T-helper 1 cell treated with Interleukin-12 subunit alpha and Interleukin-12 subunit beta and Interleukin-4 antibody, amounts not matched to agents 30 μg/mL and 1 μg/mL, for 36 hours (primary cell): ENCODE data around the gene PDE4B.
"Not testable (repeated sequence)": the region's sequence is repeated elsewhere in the genome, so short reads cannot be mapped to it uniquely, and the experiment has no call there.

Experiments
- H3K27ac Mint-ChIP-seq: one replicate; pipeline ENCODE4 v1.8.0; 2021; ENCODE audit warnings: mild to moderate bottlenecking, mixed read lengths
- H3K27me3 Mint-ChIP-seq: one replicate; pipeline ENCODE4 v1.8.0; 2021; ENCODE audit warnings: low read depth, mixed read lengths
- H3K36me3 Mint-ChIP-seq: one replicate; pipeline ENCODE4 v1.8.0; 2021; ENCODE audit warnings: low read depth, mixed read lengths
- H3K4me1 Mint-ChIP-seq: one replicate; pipeline ENCODE4 v1.8.0; 2021; ENCODE audit warnings: low read depth, mixed read lengths
- H3K4me3 Mint-ChIP-seq: one replicate; pipeline ENCODE4 v1.8.0; 2021; ENCODE audit warnings: mild to moderate bottlenecking, moderate library complexity, mixed read lengths
- H3K9me3 Mint-ChIP-seq: one replicate; pipeline ENCODE4 v1.8.0; 2021; ENCODE audit warnings: mixed read lengths

PDE4B gene

DNA sequence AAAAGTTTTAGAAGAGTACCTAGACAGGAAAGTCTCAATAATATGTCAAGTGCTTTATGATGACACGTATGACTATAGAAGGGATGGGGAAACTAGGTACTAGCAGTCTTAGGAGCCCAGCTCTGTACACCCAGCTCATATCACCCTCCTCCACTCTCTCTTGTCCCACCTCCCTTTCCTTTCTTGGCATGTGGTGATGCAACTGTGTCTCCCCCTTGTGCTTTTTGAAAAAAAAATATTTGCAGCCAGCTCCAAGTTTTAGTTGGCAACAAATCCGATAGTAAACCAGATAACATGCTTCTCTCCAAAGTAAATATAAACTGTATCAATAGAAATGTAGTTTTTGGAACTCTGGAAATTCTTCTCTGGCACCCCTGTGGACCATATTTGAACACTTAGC lies 280.7 kb downstream of the PDE4B start:
- Mint-ChIP-seq H3K27ac (no peak overlapping the region), H3K9me3 (no peaks in the 10 kb centered on the region), H3K36me3 (no peaks in the 10 kb centered on the region), H3K4me1 (no peaks in the 10 kb centered on the region), H3K27me3 (peaks cover 41% of the 10 kb centered on the region), H3K4me3 (no peak overlapping the region)

- H3K36me3 Mint-ChIP-seq: no peaks in the 10 kb centered on the region
- no peak overlapping the region for H3K4me3 Mint-ChIP-seq
- H3K27me3 Mint-ChIP-seq: peaks cover 41% of the 10 kb centered on the region
- no peak overlapping the region for H3K27ac Mint-ChIP-seq
- no peaks in the 10 kb centered on the region for H3K9me3 Mint-ChIP-seq
- no peaks in the 10 kb centered on the region for H3K4me1 Mint-ChIP-seq
Observed at GRCh38 chr1:66074147-66074546, 281.5 kb downstream of the PDE4B start.

DNA sequence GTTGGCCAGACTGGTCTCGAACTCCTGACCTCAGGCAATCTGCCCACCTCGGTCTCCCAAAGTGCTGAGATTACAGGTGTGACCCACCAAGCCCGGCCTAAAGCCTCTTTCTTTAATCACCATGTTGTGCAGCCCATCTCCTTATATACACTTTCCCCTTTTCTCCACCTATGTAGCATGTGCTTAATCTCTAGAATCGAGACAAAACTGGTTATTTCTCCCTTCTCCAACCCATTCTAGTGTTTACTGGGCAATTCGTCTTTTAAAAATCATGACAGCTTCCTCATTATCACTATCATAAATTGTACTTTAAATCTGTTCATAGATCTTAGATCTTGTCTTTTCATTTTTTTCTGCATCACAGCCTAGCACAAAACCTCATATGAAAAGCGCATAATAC lies 285.7 kb downstream of the PDE4B start:
- H3K4me3 Mint-ChIP-seq: no peak overlapping the region
- no peaks in the 10 kb centered on the region for H3K4me1 Mint-ChIP-seq
- no peaks in the 10 kb centered on the region for H3K36me3 Mint-ChIP-seq
- H3K27ac Mint-ChIP-seq: no peak overlapping the region
- no peaks in the 10 kb centered on the region for H3K9me3 Mint-ChIP-seq
- peaks cover 26% of the 10 kb centered on the region for H3K27me3 Mint-ChIP-seq

DNA sequence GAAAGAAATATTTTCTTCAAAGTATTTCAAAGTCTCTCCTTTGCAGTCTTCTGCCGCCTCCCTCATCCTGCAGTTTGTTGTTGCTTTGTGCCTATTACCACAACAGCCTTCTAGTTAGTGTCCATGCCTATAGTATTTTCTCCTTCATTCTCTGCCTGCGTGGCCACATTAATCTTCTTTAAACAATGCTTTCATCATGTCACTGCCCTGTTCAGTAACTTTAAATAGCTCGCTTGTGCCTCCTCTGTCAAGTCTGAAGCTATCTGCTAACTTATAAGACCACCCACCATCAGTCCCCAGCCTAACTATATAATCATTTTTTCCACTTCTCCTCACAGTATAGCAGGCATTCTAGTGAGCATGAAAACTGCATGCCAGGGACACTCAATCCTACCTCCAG lies 290.3 kb downstream of the PDE4B start:
- no peaks in the 10 kb centered on the region for H3K4me1 Mint-ChIP-seq

DNA sequence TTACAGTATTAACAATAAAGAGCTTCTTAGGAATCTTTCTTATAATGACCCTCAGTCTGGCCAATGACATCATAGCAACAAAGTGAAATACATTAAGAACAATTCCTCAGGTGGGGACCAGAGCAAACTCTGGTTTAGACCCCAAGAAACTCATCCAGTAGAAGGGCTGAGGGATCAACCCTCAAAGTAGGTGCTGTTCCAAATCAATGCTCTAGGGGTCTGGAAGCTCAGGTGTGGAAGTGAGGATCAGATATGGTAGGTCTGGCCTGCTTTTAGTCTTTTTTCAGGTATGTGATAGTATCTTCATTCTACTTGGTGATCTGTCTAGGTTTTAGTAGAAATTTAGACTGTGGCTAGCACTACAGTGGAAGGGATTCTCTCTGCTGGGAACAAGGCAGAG lies 291.7 kb downstream of the PDE4B start:
- peaks cover 32% of the 10 kb centered on the region for H3K27me3 Mint-ChIP-seq
- H3K27ac Mint-ChIP-seq: no peak overlapping the region
- no peaks in the 10 kb centered on the region for H3K4me1 Mint-ChIP-seq
- no peaks in the 10 kb centered on the region for H3K9me3 Mint-ChIP-seq
- H3K36me3 Mint-ChIP-seq: no peaks in the 10 kb centered on the region
- no peak overlapping the region for H3K4me3 Mint-ChIP-seq

More for the DNA sequence above, 290.3 kb downstream of the PDE4B start:
- H3K36me3 Mint-ChIP-seq: no peaks in the 10 kb centered on the region
- no peak overlapping the region for H3K4me3 Mint-ChIP-seq
- H3K9me3 Mint-ChIP-seq: no peaks in the 10 kb centered on the region
- H3K27ac Mint-ChIP-seq: no peak overlapping the region
- peaks cover 30% of the 10 kb centered on the region for H3K27me3 Mint-ChIP-seq

DNA sequence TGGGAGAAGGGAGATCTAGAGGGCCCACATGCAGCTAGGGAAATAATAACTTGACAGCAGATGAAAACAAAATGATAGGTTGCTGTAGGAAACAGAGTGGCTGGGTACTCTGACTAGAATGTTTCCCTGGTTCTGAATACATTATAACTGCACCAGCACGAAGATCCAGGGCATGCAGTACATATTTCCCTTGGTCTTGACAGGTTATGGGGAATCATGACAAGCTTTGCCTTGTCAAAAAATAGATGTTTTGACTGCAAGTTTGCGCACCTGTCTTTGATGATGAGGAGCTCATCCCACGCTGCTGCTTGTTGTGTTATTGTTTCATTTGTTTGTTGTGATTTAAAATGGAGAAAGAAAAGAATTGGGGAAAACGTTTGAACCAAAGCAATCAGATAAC lies 292.9 kb downstream of the PDE4B start:
- Mint-ChIP-seq H3K4me3 (no peak overlapping the region), H3K27me3 (peaks cover 32% of the 10 kb centered on the region), H3K27ac (no peak overlapping the region), H3K4me1 (no peaks in the 10 kb centered on the region), H3K36me3 (no peaks in the 10 kb centered on the region), H3K9me3 (no peaks in the 10 kb centered on the region)

DNA sequence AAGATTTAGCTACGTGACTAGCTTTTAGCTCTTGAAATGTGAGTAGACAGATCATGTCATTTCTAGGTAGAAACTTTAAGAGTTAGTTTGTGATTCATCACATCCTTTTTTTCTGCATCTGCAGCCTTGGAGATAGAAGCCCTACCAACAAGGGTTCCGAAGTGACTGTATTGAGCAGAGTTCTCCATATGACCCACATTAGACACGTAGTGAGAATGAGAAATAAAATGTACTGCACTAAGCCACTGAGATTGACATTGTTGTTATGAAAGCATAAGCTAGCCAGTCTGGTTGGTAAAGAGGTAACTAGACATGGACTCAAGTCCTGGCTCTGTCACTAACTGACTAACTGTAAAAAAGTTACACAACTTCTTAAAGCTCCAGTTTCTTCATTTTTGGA lies 296.1 kb downstream of the PDE4B start:
- Mint-ChIP-seq H3K27ac (no peak overlapping the region), H3K4me3 (no peak overlapping the region), H3K9me3 (no peaks in the 10 kb centered on the region), H3K36me3 (no peaks in the 10 kb centered on the region), H3K27me3 (peaks cover 19% of the 10 kb centered on the region), H3K4me1 (peaks cover 4% of the 10 kb centered on the region)

DNA sequence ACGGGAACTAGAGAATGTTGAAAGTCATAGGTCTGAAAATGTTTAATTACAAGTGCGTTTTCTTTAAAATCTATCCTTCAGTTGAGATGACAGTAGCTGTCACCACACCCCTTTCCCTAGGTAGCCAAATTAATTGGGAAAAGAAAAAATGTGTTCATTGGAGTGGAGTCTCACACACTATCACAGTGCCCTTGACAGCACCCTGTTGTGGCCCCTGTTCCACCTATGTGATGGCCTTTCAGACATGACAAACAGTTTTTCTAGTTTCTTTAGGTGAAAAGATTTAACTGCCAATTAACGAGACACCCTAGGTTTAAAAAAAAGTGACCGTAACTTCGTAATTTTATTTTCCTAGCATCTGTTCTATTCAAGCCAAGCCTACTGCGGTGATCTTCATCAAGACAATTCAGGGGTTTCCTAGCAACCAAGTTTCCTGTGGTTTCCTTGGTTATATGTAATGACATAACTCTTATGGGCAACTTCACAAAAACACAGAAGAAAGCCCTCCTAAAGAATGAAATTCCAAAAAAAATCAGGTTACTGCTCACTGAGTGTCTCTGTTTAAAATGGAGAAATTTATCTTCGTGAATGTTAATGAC lies 298.3 kb downstream of the PDE4B start:
- peaks cover 5% of the 10 kb centered on the region for H3K27me3 Mint-ChIP-seq
- no peaks in the 10 kb centered on the region for H3K9me3 Mint-ChIP-seq
- H3K36me3 Mint-ChIP-seq: no peaks in the 10 kb centered on the region

GRCh38 chr1:66095190-66095589 lies 302.5 kb downstream of the PDE4B start:
- no peak overlapping the region for H3K27ac Mint-ChIP-seq
- H3K9me3 Mint-ChIP-seq: no peaks in the 10 kb centered on the region
- H3K4me1 Mint-ChIP-seq: peaks cover 4% of the 10 kb centered on the region
- H3K36me3 Mint-ChIP-seq: no peaks in the 10 kb centered on the region
- no peaks in the 10 kb centered on the region for H3K27me3 Mint-ChIP-seq
- H3K4me3 Mint-ChIP-seq: no peak overlapping the region

More for the DNA sequence above, 298.3 kb downstream of the PDE4B start:
- Mint-ChIP-seq H3K4me3 (no peak overlapping the region), H3K27ac (no peak overlapping the region), H3K4me1 (peaks cover 4% of the 10 kb centered on the region)

GRCh38 chr1:66100959-66101358 lies 308.3 kb downstream of the PDE4B start:
- H3K4me1 Mint-ChIP-seq, H3K9me3 Mint-ChIP-seq, H3K36me3 Mint-ChIP-seq, H3K27me3 Mint-ChIP-seq, H3K27ac Mint-ChIP-seq, H3K4me3 Mint-ChIP-seq: not testable (repeated sequence)

DNA sequence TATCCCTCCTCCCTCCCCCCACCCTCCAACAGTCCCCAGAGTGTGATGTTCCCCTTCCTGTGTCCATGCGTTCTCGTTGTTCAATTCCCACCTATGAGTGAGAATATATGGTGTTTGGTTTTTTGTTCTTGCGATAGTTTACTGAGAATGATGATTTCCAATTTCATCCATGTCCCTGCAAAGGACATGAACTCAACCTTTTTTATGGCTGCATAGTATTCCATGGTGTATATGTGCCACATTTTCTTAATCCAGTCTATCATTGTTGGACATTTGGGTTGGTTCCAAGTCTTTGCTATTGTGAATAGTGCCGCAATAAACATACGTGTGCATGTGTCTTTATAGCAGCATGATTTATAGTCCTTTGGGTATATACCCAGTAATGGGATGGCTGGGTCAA lies 311.4 kb downstream of the PDE4B start:
- not testable (repeated sequence) for H3K36me3 Mint-ChIP-seq, H3K27me3 Mint-ChIP-seq, H3K4me1 Mint-ChIP-seq, H3K27ac Mint-ChIP-seq, H3K4me3 Mint-ChIP-seq, H3K9me3 Mint-ChIP-seq

GRCh38 chr1:66108624-66109023 lies 315.9 kb downstream of the PDE4B start:
- no peak overlapping the region for H3K4me3 Mint-ChIP-seq
- H3K4me1 Mint-ChIP-seq: no peaks in the 10 kb centered on the region
- no peak overlapping the region for H3K27ac Mint-ChIP-seq
- peaks cover 3% of the 10 kb centered on the region for H3K9me3 Mint-ChIP-seq
- H3K27me3 Mint-ChIP-seq: peaks cover 17% of the 10 kb centered on the region
- no peaks in the 10 kb centered on the region for H3K36me3 Mint-ChIP-seq

- Mint-ChIP-seq H3K4me1 (no peaks in the 10 kb centered on the region), H3K27ac (no peak overlapping the region), H3K27me3 (peaks cover 22% of the 10 kb centered on the region), H3K4me3 (no peak overlapping the region), H3K36me3 (no peaks in the 10 kb centered on the region), H3K9me3 (peaks cover 3% of the 10 kb centered on the region)
Observed at GRCh38 chr1:66112744-66113400, 320.2 kb downstream of the PDE4B start.

DNA sequence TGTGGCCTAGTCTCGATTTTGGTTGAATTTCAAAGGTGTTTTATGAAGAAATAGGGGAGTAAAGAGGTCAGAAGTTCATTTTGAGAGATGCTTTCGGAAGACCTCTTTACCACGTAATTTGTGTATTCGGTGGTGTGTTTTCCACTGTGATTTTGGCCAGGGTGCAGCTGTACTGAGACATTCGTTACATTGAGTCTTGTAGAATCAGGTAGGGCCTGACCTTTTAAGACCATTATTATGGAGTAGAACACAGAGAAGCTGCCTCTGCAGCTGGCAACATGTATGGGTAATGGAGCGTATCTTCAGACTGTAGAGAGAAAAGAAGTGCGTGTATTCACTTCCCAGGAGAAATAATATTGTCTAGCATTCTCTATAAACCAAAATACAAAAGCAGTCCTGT lies 326.5 kb downstream of the PDE4B start:
- Mint-ChIP-seq H3K27me3 (peaks cover 34% of the 10 kb centered on the region), H3K36me3 (no peaks in the 10 kb centered on the region), H3K9me3 (no peaks in the 10 kb centered on the region), H3K4me3 (no peak overlapping the region), H3K27ac (no peak overlapping the region), H3K4me1 (no peaks in the 10 kb centered on the region)

GRCh38 chr1:66124670-66125069 lies 332.0 kb downstream of the PDE4B start:
- Mint-ChIP-seq H3K4me3 (no peak overlapping the region), H3K4me1 (no peaks in the 10 kb centered on the region), H3K36me3 (no peaks in the 10 kb centered on the region), H3K27me3 (peaks cover 29% of the 10 kb centered on the region), H3K27ac (no peak overlapping the region), H3K9me3 (peaks cover 6% of the 10 kb centered on the region)

GRCh38 chr1:66128641-66129040 lies 335.9 kb downstream of the PDE4B start:
- not testable (repeated sequence) for H3K27me3 Mint-ChIP-seq, H3K27ac Mint-ChIP-seq, H3K9me3 Mint-ChIP-seq, H3K4me3 Mint-ChIP-seq, H3K36me3 Mint-ChIP-seq, H3K4me1 Mint-ChIP-seq
